Hematopoietic multipotent progenitor cell treated with erythropoietin and hydrocortisone succinate and interleukin-3 and kit ligand, for 17 days (in vitro differentiated cells): Measurements from ENCODE around the gene GLIS1.

Experiments used
- DNase-seq: peaks from one replicate; pipeline ENCODE4 v3.0.0-alpha.2; 2015; ENCODE audit warnings: low spot score

GLIS1 gene

DNA sequence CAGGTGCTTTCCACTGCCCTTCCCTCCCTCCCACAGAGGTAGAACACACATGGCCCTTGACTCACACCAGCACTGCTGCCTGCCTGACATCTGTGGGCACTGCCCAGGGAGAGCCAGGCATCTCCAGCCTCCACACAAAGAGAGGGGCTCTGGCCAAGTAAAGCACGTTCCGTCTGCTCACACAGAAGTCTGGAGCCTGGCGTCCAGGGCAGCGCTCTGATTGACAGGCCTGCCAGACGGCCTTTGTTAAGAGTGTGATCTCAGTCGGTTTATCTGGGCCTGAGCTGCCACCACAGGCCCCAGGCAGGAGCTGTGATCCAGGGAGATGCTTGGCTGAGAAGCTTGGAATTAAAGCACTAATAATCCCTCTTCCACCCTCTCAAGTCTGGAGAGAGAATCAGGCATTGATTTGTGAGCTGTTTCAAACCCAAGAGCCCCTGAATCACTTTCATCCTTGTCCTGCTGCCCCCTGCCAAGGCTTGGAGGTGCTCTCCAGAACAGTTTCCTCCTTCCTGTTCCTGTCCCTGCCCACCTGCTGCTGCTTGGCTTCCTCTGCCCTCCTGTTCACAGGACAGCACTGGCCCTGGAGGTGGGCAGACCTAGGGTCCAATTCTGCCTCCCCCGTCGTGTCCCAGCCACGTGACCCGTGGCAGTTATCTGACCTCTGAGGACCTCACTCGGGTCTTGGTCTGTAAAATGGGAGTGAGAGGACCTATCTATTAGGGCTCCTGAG lies 276.0 kb downstream of the GLIS1 start:
- DNase-seq, result no peak

DNA sequence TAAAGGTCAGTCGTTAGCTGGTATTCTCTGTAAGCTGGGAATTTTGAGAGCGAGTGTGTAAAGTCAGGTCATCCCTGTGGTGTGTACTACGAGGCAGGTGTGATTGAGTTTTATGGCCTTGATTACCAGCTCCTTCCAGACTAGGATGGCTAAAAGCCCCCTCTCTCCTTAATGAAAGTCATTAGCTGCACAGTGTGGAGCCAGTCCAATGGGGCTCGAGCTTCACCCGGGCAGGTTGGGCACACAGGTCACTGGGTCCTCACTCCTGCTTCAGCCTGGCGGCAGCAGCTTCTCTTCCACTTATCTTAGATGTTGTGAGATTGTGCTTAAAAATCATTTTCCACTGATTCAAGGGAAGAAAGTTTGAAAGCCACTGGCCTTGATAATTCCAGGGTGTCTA lies 276.8 kb downstream of the GLIS1 start:
- no peak for DNase-seq

DNA sequence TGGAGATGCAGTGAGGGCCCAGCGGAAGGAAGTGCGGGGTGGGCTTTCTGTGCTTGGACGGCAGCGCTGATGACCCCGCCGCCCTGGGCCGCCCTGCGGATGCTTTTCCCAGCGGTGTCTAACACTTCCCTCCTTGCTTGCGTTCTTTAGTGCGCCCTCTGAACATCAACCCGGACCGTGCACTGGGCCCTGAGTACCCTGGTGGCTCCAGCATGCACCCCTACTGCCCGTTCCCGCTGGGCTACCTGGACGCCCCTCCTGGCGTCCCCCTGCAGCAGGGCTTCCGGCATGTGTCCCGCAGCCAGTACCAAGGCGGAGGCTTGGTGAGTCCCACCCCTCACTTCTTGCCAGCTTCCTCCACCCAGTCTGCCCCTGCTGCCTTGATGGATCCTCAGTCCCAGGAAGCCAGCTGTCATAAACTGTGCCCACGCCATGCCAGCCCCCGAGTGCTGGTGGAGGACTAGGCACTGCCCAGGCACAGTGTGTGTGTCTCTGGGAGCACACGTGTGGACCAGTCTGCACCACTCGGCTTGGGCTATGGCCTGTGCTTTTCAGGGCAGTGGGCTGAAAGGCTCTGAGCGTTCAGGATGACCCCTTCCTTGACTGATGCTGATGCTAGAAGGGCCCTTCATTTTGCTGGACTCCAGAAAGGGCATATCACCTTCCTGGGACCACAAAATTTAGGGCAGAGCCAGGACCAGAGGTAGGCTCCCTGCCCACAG lies 277.5 kb downstream of the GLIS1 start:
- no peak for DNase-seq

DNA sequence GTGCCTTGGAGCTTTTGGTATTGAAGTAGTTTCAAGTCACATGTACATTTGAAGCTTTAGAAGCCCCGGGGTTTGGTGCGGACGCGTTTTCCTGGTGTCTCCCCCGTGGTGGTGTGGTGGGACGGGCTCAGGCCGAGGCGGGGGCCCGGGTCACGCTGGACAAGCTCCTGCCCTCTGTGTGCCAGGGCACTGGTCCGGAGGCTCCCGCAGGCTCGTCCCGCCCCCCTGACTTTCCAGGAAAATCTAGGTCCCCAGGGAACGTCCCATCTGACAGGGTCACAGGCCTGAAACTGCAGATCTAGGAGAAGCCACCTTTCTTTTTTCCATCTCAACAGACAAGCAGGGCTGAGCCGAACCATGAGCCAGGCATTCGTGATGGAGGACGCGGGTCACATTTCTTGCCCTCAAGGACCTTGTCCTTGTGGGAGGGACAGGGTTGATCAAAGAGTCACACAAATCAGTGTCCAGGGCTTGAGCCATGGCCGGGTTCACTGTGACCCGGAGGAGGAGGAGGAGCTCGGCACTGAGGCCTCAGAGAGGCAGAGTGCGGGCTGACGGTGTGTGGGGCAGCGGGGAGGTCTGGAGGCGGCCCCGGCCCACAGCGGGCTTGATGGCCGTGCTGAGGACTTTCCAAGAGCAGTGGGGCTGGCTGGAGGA lies 278.2 kb downstream of the GLIS1 start:
- DNase-seq, result no peak

DNA sequence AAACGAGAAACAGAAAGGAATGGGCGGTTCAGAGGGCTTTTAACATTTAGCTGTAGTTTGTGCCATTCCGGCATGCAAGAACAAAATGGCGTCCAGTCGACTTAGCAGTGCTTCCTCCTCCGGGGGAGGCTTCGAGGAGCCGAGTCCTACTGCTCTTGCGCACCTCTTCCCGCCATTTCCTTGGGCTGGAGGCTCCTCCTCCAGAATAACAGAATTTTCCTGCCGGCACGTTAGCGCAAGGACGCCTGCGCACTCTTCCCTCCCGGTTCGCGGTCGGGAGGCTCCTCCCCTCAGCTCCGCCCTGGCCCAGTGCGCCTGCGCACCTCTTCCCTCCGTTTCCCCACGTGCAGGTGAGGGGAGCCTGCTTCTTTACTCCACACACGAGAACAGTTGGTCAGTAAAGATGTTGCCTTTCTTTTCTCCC lies 278.7 kb downstream of the GLIS1 start:
- DNase-seq, result no peak

DNA sequence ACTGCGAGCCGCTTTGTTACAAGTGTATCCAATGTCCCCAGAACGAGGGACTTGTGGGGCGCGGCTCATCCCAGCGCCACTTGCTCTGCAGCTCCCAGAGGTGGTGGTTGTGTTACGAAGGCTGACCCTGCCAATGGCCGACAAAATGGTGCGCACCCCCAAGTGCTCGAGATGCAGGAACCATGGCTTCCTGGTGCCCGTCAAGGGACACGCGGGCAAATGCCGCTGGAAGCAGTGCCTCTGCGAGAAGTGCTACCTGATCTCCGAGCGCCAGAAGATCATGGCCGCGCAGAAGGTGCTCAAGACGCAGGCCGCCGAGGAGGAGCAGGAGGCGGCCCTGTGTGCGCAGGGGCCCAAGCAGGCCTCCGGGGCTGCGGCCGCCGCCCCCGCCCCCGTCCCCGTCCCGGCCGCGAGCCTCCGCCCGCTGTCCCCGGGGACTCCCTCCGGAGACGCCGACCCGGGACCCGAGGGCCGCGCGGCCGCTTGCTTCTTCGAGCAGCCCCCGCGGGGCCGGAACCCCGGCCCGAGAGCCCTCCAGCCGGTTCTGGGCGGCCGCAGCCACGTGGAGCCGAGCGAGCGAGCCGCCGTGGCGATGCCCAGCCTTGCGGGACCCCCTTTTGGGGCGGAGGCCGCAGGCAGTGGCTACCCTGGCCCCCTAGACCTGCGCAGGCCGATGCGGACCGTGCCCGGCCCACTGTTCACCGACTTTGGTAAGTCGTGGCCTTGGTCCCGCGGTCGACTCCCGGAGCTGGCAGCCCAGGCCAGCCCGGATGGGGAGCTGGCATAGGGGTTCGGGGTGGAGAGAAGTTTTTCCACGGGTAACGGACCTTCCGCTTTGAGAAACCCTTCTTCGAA lies 279.4 kb downstream of the GLIS1 start, which contains the start of gene DMRTB1:
DMRTB1 (plus strand) TSS at position 79 of the 855 bp plus-strand sequence; CDS start at position 134, 55 bp downstream.
- no peak for DNase-seq

DNA sequence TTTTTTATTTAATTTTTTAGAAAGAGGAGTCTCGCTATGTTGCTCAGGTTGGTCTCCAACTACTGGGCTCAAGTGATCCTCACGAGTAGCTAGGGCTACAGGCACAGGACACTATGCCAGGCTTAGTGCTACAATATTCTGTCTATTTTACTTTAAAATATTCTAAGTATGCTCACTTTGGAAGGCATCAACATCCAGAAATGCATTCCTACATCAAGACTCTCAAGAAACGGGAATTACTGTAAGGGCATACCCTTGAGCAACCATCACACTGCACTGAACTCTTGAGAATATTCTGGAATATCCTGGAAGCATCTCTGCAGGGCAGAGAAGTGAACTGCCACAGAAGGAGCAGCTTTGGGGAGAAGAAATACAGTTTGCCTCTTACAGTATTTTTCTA lies 280.3 kb downstream of the GLIS1 start:
- DNase-seq, result no peak
